ENCODE measurements around the gene CCNE1.

Gene CCNE1

GRCh38 chr19:29844891-29845573, 33.2 kb downstream of the CCNE1 start (continued):
- TF ChIP-seq ZBTB10 (tag by site-specific recombination; IDR thresholded peaks at IDR 0.05) (peak; percentile 85; the same call in 1 of the 2 replicates), ZNF132 (tag by site-specific recombination; IDR thresholded peaks at IDR 0.05; ENCODE audit: borderline replicate concordance) (no peak), HIC1 (tag by site-specific recombination; IDR thresholded peaks at IDR 0.05) (peak; percentile 78), ZNF660 (tag by site-specific recombination; IDR thresholded peaks at IDR 0.05) (peak; percentile 76), ZNF138 (tag by site-specific recombination; IDR thresholded peaks at IDR 0.05; ENCODE audit: borderline replicate concordance) (no peak; the same call in 1 of the 2 replicates), ZNF701 (tag by site-specific recombination; IDR thresholded peaks at IDR 0.05) (no peak), ZNF23 (tag by site-specific recombination; IDR thresholded peaks at IDR 0.05; ENCODE audit: borderline replicate concordance) (no peak), ZNF658 (tag by site-specific recombination; IDR thresholded peaks at IDR 0.05) (no peak)

- POLR2A ChIA-PET = interaction anchor here (0.6 to 3.6 kb wide), 19 partner anchors 8 to 817 kb away, joined by 3 to 28 read pairs (median 8); partner anchors contain the start of genes C19orf12, CCNE1, POP4 and URI1
- TF ChIP-seq PRDM1 (tag by site-specific recombination; IDR thresholded peaks at IDR 0.05) (no peak), GLI4 (tag by site-specific recombination; IDR thresholded peaks at IDR 0.05) (no peak), ZNF157 (tag by site-specific recombination; IDR thresholded peaks at IDR 0.05) (no peak), ZNF274 (IDR thresholded peaks at IDR 0.05; ENCODE audit: low read length) (no peak), ZNF274 (tag by site-specific recombination; IDR thresholded peaks at IDR 0.05; ENCODE audit: borderline replicate concordance) (no peak), ZNF174 (tag by site-specific recombination; IDR thresholded peaks at IDR 0.05) (no peak), SALL2 (tag by site-specific recombination; IDR thresholded peaks at IDR 0.05; ENCODE audit: borderline replicate concordance) (no peak), ZNF391 (tag by site-specific recombination; IDR thresholded peaks at IDR 0.05; ENCODE audit: borderline replicate concordance, low read depth) (no peak), ZNF132 (tag by site-specific recombination; IDR thresholded peaks at IDR 0.05; ENCODE audit: borderline replicate concordance) (no peak), ATF2 (tag by site-specific recombination; IDR thresholded peaks at IDR 0.05; ENCODE audit: low read depth) (no peak), TRIM28 (IDR thresholded peaks at IDR 0.05; ENCODE audit: borderline replicate concordance, low read length) (no peak; the same call in 1 of the 2 replicates), ZNF600 (tag by site-specific recombination; IDR thresholded peaks at IDR 0.05) (peak; percentile 74), ZNF18 (tag by site-specific recombination; IDR thresholded peaks at IDR 0.05) (no peak), ZNF596 (tag by site-specific recombination; IDR thresholded peaks at IDR 0.05) (no peak), ZNF266 (tag by site-specific recombination; IDR thresholded peaks at IDR 0.05; ENCODE audit: low read depth) (no peak), ZNF23 (tag by site-specific recombination; IDR thresholded peaks at IDR 0.05; ENCODE audit: borderline replicate concordance) (no peak), ZNF202 (tag by site-specific recombination; IDR thresholded peaks at IDR 0.05; ENCODE audit: borderline replicate concordance) (no peak), ZNF777 (tag by site-specific recombination; IDR thresholded peaks at IDR 0.05; ENCODE audit: borderline replicate concordance) (peak; percentile 9; the same call in 1 of the 2 replicates), CTCF (tag by site-specific recombination; IDR thresholded peaks at IDR 0.05) (no peak)
Observed at GRCh38 chr19:29845574-29846176, 33.9 kb downstream of the CCNE1 start.

More at GRCh38 chr19:29845574-29846176, 33.9 kb downstream of the CCNE1 start:
- Histone ChIP-seq H3K36me3 (ENCODE audit: control insufficient read depth in 2 of 2, insufficient read depth in 1 of 2, low read length in 2 of 2) (no peaks in the 10 kb centered on the region), H3K9me3 (ENCODE audit: control insufficient read depth, insufficient read depth, low read depth, low read length) (no peaks in the 10 kb centered on the region), H3K27ac (ENCODE audit: extremely low read depth, low read depth, low read length) (peak overlapping the region; percentile 76), H3K4me1 (ENCODE audit: control insufficient read depth, insufficient read depth, low read length) (peaks cover 16% of the 10 kb centered on the region), H3K4me3 (ENCODE audit: low read depth, low read length) (peak overlapping the region; percentile 42)
- CTCF ChIA-PET = interaction anchor here (0.5 to 3.2 kb wide), 8 partner anchors 11 to 129 kb away, joined by 3 to 24 read pairs (median 4); no protein-coding TSS in a partner anchor

Measured in HEK293 (cell line).